D721Med (cell line): ENCODE results near the gene RPL36.

Source experiments
- DNase-seq: peaks from one replicate; pipeline ENCODE4 v3.0.0; 2011; ENCODE audit warnings: low spot score; ENCODE audit not compliant: insufficient read length
- FAIRE-seq: peaks from 2 replicates; lab custom pipeline; 2011; peaks lifted over from hg19 to GRCh38; lab: Jason Lieb, UNC
- TF ChIP-seq, protein P1 (sequence below): IDR thresholded peaks from 2 replicates; pipeline ENCODE4 v1.5.1; 2012; ENCODE audit warnings: mild to moderate bottlenecking, control low read depth; ENCODE audit not compliant: insufficient read depth; ENCODE audit errors: missing control alignments

RPL36 gene

DNA sequence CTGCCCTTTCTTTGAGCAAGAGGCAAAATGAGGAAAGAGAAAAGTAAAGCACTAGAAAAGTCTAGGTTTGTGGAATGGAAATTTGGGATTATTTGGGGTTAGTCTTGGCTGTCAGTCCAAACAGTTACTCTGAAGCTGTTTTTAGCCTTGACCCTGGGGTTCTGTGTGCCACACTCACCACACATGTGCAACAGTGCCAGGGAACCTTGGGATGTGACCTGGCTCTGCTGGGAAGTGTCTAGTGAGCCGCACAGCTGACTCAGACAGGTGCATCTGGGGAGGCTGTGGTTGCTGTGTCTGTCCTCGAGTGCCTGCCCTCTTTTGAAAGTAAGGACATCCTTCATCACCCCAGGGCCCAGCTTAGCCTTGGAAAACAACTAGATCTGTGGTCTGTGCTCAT lies 25.6 kb upstream of the RPL36 start:
- FAIRE-seq (no peak), DNase-seq (no peak)
- TF ChIP-seq, protein P1, sequence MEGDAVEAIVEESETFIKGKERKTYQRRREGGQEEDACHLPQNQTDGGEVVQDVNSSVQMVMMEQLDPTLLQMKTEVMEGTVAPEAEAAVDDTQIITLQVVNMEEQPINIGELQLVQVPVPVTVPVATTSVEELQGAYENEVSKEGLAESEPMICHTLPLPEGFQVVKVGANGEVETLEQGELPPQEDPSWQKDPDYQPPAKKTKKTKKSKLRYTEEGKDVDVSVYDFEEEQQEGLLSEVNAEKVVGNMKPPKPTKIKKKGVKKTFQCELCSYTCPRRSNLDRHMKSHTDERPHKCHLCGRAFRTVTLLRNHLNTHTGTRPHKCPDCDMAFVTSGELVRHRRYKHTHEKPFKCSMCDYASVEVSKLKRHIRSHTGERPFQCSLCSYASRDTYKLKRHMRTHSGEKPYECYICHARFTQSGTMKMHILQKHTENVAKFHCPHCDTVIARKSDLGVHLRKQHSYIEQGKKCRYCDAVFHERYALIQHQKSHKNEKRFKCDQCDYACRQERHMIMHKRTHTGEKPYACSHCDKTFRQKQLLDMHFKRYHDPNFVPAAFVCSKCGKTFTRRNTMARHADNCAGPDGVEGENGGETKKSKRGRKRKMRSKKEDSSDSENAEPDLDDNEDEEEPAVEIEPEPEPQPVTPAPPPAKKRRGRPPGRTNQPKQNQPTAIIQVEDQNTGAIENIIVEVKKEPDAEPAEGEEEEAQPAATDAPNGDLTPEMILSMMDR = no peak

DNA sequence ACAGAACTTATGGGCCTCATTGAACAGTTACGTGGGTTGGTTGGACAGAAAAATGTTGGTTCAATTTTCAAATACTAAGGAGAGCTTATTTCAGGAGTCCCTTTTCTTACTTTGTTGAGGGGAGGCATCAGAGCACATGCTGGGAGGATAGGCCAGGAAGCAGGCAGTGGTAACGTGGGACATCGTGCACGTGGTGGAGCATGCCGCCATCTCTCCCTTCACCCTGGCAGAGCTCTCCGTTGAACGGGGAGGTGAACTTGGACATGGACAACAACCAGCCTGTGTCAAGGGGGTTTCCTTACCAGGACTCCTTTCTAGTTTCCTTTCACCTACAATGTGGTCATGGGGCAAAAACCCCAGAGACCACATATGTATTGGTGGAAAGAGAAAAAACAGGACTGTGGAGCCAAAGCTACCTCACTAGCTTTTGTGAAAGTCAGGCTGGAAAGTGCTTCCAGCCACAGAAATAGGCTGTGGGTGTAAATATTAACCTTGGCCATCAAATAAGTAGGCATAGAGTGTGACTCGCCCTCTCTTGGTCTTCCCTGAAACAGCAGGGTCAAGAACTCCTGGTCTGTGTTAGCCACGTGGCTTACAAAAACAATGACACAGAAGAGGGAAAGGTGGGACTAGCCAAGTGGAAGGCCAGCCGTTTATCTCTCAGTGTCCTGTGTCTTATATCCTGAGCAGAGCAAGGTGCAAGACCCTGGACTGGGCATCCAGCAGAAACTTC lies 24.1 kb upstream of the RPL36 start:
- DNase-seq (no peak), FAIRE-seq (no peak)
- TF ChIP-seq, protein P1 = no peak

DNA sequence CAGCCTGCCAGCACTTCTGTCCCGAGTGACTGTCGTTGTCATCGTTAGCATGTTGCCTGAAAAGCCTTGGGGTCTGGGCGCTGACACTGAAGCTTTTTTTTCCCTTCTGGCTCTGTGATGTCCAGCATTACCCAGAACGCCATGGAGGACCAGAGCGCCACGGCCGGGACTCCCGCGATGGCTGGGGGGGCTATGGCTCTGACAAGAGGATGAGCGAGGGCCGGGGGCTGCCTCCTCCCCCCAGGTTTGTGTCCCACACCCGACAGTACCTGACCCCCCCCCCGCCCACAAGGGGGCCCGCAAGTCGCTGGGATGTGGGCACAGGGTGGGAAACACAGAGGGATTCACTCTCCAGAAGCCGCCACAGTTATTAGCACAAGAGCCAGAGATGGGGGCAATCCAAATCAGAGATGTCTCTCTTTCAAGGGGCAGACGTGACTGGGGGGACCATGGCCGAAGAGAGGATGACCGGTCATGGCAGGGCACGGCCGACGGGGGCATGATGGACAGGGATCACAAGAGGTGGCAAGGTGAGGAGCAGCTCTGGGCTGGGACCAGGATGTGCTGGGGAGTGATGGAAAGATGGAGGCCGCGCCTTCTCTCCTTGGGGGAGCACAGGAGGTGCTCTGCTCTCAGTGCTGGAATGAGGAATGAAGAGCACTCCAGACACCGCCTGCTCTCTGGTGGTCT lies 23.0 kb upstream of the RPL36 start:
- TF ChIP-seq, protein P1 = no peak
- FAIRE-seq (no peak), DNase-seq (no peak)

DNA sequence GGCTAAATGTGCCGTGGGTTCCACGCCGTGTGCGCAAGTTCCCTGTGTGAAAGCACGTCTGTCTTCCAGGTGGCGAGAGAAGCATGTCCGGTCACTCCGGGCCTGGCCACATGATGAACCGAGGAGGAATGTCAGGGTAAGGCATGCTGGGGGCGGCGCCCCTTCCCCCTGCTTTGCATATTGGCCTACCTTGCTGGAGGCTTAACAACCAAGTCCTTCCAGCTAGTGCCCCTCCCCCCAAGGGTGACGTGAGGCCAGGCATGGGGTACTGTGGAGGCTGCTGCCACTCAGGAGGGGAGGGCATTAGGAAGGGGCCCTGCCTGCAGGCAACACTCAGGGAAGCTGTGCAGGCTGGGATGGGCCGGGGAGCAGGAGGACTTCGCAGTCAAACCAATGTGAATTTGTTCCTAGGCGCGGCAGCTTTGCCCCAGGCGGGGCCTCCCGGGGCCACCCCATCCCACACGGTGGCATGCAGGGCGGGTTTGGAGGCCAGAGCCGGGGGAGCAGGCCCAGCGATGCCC lies 22.3 kb upstream of the RPL36 start:
- DNase-seq = no peak
- FAIRE-seq = no peak
- TF ChIP-seq, protein P1 = no peak

DNA sequence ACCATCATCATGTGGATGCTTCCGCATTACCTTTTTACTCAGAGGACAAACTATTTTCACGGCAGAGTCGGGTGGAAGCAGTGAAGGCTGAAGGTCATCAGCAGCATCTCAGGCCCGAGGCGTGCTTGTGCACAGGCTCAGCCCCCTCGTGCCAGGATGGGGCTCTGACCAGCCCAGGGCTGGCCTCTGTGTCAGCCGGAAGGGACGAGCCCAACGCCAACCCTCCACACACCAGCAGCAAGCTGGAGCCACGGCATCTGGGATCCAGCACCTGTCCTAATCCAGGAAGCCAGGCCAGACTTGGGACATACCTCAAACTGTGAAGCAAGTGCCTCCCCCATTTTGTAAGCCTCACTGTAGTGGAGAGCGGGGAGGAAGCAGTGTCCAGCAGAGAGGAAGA lies 20.9 kb upstream of the RPL36 start:
- FAIRE-seq = no peak

DNA sequence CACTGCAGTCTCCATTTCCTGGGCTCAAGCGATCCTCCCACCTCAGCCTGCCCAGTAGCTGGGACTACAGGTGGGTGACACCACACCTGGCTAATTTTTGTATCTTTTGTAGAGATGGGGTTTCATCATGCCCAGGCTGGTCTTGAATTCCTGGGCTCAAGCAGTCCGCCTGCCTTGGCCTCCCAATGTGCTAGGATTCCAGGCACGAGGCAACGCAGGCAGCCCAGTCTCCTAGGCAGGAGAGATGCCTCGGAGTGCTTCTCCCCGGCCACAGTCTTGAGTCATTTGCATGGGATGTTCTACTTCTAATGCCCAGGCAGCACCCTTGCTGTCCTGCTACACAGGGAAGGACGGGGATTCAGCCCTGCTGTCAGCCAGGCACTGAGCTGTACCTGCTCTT lies 18.5 kb upstream of the RPL36 start:
- FAIRE-seq = no peak
- no peak for DNase-seq
- TF ChIP-seq, protein P1 = no peak

More for the DNA sequence above, 20.9 kb upstream of the RPL36 start:
- DNase-seq = no peak
- TF ChIP-seq, protein P1 = no peak
